Ishikawa (cell line): Measurements from ENCODE around the gene CACNB2.

Source experiments
- CEBPB ChIP-seq: IDR thresholded peaks from 2 replicates; pipeline ENCODE4 v1.6.1; 2012
- EGR1 ChIP-seq: IDR thresholded peaks from 2 replicates; pipeline ENCODE4 v1.6.1; 2012
- EP300 ChIP-seq: IDR thresholded peaks from 2 replicates; pipeline ENCODE4 v1.6.1; 2012; ENCODE audit warnings: borderline replicate concordance
- FOXM1 ChIP-seq: IDR thresholded peaks from 2 replicates; pipeline ENCODE4 v1.6.1; 2012; ENCODE audit warnings: low read depth, borderline replicate concordance
- NFIC ChIP-seq: IDR thresholded peaks from 2 replicates; pipeline ENCODE4 v1.6.1; 2012
- RAD21 ChIP-seq: IDR thresholded peaks from 2 replicates; pipeline ENCODE4 v1.6.1; 2012; ENCODE audit warnings: low read depth
- TAF1 ChIP-seq: IDR thresholded peaks from 2 replicates; pipeline ENCODE4 v1.6.1; 2012; ENCODE audit warnings: low read depth, mild to moderate bottlenecking
- TCF12 ChIP-seq: IDR thresholded peaks from 2 replicates; pipeline ENCODE4 v1.6.1; 2012; ENCODE audit warnings: low read depth
- TEAD4 ChIP-seq: IDR thresholded peaks from 2 replicates; pipeline ENCODE4 v1.6.1; 2012
- YY1 ChIP-seq: IDR thresholded peaks from 2 replicates; pipeline ENCODE4 v1.6.1; 2012; ENCODE audit warnings: low read depth
- ZBTB7A ChIP-seq: IDR thresholded peaks from 2 replicates; pipeline ENCODE4 v1.6.1; 2012; ENCODE audit warnings: low read depth
- TF ChIP-seq, protein P1 (sequence below): IDR thresholded peaks from 2 replicates; pipeline ENCODE4 v1.6.1; 2012
- TF ChIP-seq, protein P2 (sequence below): IDR thresholded peaks from 2 replicates; pipeline ENCODE4 v1.6.1; 2012; ENCODE audit warnings: low read depth, mild to moderate bottlenecking
- TF ChIP-seq, protein P3 (sequence below): IDR thresholded peaks from 2 replicates; pipeline ENCODE4 v1.6.1; 2012

DNA sequence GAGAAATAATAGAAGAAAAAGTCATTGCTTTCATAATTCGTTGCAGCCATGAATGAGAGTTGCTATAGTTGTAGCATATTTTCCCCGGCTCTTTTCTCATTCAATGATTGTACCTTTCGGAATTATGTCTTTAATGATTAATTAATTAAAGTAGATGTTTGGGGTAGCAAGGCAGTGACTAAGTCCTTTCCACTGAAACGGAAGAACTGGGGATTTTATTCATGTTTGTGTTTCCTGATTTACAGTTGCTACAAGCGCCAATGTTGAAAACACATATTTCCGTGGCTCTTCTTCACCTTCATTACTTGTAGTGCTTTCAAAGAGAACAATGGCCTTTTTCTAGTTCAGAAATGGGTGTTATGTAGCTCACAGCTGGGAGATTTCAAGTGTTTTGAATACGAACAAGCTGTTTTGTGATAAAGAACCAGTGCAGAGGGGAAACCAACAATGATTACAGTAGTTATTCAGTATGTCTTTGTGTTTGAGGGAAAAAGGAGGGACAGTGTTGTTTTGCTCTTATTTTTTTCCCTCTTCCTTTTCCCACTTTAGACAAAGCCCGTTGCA is 357.7 kb downstream of the CACNB2 start:
- TF ChIP-seq EP300 (no peak), CEBPB (no peak), TAF1 (no peak), RAD21 (no peak), YY1 (no peak), TEAD4 (no peak), ZBTB7A (no peak), FOXM1 (no peak), EGR1 (no peak), TCF12 (no peak), NFIC (no peak)
- TF ChIP-seq, protein P1, sequence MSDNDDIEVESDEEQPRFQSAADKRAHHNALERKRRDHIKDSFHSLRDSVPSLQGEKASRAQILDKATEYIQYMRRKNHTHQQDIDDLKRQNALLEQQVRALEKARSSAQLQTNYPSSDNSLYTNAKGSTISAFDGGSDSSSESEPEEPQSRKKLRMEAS, result no peak
- TF ChIP-seq, protein P2, sequence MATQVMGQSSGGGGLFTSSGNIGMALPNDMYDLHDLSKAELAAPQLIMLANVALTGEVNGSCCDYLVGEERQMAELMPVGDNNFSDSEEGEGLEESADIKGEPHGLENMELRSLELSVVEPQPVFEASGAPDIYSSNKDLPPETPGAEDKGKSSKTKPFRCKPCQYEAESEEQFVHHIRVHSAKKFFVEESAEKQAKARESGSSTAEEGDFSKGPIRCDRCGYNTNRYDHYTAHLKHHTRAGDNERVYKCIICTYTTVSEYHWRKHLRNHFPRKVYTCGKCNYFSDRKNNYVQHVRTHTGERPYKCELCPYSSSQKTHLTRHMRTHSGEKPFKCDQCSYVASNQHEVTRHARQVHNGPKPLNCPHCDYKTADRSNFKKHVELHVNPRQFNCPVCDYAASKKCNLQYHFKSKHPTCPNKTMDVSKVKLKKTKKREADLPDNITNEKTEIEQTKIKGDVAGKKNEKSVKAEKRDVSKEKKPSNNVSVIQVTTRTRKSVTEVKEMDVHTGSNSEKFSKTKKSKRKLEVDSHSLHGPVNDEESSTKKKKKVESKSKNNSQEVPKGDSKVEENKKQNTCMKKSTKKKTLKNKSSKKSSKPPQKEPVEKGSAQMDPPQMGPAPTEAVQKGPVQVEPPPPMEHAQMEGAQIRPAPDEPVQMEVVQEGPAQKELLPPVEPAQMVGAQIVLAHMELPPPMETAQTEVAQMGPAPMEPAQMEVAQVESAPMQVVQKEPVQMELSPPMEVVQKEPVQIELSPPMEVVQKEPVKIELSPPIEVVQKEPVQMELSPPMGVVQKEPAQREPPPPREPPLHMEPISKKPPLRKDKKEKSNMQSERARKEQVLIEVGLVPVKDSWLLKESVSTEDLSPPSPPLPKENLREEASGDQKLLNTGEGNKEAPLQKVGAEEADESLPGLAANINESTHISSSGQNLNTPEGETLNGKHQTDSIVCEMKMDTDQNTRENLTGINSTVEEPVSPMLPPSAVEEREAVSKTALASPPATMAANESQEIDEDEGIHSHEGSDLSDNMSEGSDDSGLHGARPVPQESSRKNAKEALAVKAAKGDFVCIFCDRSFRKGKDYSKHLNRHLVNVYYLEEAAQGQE, result no peak
- TF ChIP-seq, protein P3, sequence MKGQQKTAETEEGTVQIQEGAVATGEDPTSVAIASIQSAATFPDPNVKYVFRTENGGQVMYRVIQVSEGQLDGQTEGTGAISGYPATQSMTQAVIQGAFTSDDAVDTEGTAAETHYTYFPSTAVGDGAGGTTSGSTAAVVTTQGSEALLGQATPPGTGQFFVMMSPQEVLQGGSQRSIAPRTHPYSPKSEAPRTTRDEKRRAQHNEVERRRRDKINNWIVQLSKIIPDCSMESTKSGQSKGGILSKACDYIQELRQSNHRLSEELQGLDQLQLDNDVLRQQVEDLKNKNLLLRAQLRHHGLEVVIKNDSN, result no peak
